Nephron progenitor cell (in vitro differentiated cells): ENCODE measurements around the gene NEUROD6.

Source experiments
- DNase-seq: peaks from one replicate; pipeline ENCODE4 v3.0.0; 2021
- H3K27ac Mint-ChIP-seq: 2 replicates; pipeline ENCODE4 v1.8.0; 2021; ENCODE audit warnings: mild to moderate bottlenecking, moderate library complexity, mixed read lengths
- H3K27me3 Mint-ChIP-seq: 2 replicates; pipeline ENCODE4 v1.8.0; 2021; ENCODE audit warnings: mild to moderate bottlenecking, low read depth, mixed read lengths; ENCODE audit not compliant: poor library complexity
- H3K36me3 Mint-ChIP-seq: 2 replicates; pipeline ENCODE4 v1.8.0; 2021; ENCODE audit warnings: low read depth, mixed read lengths
- H3K4me1 Mint-ChIP-seq: 2 replicates; pipeline ENCODE4 v1.8.0; 2021; ENCODE audit warnings: mixed read lengths
- H3K4me3 Mint-ChIP-seq: 2 replicates; pipeline ENCODE4 v1.8.0; 2021; ENCODE audit warnings: mild to moderate bottlenecking, moderate library complexity, mixed read lengths
- H3K9me3 Mint-ChIP-seq: 2 replicates; pipeline ENCODE4 v1.8.0; 2021; ENCODE audit warnings: mild to moderate bottlenecking, moderate library complexity, mixed read lengths
- TF ChIP-seq, protein P1 (sequence below): fragments of 200-600 bp; sonication (generic); IDR thresholded peaks from 2 replicates; pipeline ENCODE4 v1.5.0; 2021; ENCODE audit warnings: antibody characterized with exemption

NEUROD6 gene

DNA sequence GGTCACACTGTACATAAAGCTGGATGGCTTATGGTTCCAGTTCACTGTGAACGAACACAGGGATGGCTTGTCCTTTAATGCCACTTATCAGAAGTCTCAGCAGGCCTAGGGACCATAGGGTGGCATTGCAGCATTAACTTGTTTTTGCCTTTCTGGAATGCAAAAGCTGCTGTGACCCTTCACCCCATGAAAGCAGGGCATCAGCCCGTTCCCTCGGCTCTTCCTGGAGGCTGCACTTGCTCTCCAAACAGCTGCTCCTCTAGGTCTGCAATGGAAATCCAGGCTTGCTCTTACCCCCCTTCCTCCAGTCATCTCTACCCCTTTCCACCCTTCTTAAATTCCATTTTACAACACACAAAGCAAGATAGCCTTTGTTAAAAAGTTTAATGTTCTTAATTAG lies 17.9 kb upstream of the NEUROD6 start:
- peaks cover 4% of the 10 kb centered on the region for H3K9me3 Mint-ChIP-seq
- no peak overlapping the region for H3K27ac Mint-ChIP-seq
- no peak overlapping the region for H3K4me3 Mint-ChIP-seq
- DNase-seq: no peak
- TF ChIP-seq, protein P1, sequence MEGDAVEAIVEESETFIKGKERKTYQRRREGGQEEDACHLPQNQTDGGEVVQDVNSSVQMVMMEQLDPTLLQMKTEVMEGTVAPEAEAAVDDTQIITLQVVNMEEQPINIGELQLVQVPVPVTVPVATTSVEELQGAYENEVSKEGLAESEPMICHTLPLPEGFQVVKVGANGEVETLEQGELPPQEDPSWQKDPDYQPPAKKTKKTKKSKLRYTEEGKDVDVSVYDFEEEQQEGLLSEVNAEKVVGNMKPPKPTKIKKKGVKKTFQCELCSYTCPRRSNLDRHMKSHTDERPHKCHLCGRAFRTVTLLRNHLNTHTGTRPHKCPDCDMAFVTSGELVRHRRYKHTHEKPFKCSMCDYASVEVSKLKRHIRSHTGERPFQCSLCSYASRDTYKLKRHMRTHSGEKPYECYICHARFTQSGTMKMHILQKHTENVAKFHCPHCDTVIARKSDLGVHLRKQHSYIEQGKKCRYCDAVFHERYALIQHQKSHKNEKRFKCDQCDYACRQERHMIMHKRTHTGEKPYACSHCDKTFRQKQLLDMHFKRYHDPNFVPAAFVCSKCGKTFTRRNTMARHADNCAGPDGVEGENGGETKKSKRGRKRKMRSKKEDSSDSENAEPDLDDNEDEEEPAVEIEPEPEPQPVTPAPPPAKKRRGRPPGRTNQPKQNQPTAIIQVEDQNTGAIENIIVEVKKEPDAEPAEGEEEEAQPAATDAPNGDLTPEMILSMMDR: no peak
- H3K4me1 Mint-ChIP-seq: peaks cover 15% of the 10 kb centered on the region
- H3K27me3 Mint-ChIP-seq: peaks cover 2% of the 10 kb centered on the region
- no peaks in the 10 kb centered on the region for H3K36me3 Mint-ChIP-seq

DNA sequence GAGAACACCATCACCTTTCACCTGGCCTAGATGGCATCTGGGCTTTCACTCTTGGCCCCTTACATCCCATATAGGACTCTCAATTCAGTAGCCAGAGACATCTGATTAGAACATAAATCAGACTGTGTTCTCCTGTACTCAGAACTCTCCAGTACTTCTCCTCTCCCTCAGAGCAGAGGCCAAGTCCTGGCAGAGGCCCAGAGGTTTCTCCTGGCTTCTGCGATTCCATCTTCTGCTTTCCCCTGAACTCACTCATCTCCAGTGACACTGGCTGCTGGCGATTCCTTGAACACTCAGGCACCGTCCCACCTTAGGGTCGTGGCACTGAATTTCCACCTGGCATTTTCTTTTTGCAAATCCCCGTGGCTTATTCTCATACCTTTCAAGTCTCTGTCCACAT lies 4.9 kb upstream of the NEUROD6 start:
- Mint-ChIP-seq H3K4me1 (peaks cover 10% of the 10 kb centered on the region), H3K27ac (no peak overlapping the region)

DNA sequence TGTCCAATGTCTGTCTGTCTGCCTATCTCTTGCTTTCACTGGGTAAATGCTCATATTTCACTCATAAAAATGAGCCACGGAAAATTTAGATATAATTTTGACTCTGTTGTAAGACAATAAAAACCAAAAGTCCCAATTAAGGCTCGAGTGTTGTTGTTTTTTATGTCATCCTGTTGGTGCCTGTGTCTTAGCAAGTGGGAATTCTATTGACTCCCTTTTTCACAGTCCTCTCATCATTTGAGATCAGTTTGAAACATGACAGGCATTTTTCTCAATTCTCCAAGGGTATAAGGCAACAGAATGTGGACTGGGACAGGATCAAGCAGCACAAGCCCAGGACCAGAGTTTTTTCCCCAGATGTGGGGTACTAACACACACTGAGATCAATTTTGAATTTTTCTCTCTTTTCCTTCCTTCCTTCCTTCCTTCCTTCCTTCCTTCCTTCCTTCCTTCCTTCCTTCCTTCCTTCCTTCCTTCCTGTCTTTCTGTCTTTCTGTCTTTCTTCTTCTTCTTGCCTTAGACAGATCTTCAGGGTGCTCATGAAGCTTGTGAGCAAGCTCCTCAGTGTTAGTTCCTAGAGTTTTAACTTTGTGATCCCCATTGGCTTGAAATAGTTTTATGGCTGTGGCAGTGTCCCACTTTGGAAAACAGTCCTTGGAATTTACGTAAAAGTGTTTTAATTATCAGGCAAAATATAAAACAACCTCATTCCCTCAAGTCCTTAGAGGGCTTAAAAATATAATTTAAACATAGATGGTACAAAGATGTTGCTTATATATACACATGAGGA lies 3.2 kb upstream of the NEUROD6 start:
- H3K9me3 Mint-ChIP-seq: no peaks in the 10 kb centered on the region
- H3K27me3 Mint-ChIP-seq: peaks cover 44% of the 10 kb centered on the region
- H3K36me3 Mint-ChIP-seq: no peaks in the 10 kb centered on the region
- H3K4me3 Mint-ChIP-seq: no peak overlapping the region
- peaks cover 10% of the 10 kb centered on the region for H3K4me1 Mint-ChIP-seq
- no peak overlapping the region for H3K27ac Mint-ChIP-seq
- TF ChIP-seq, protein P1: no peak
- no peak for DNase-seq

More for the DNA sequence above, 4.9 kb upstream of the NEUROD6 start:
- H3K36me3 Mint-ChIP-seq: no peaks in the 10 kb centered on the region
- no peaks in the 10 kb centered on the region for H3K9me3 Mint-ChIP-seq
- H3K4me3 Mint-ChIP-seq: no peak overlapping the region
- no peak for DNase-seq
- H3K27me3 Mint-ChIP-seq: peaks cover 30% of the 10 kb centered on the region
- TF ChIP-seq, protein P1: no peak

DNA sequence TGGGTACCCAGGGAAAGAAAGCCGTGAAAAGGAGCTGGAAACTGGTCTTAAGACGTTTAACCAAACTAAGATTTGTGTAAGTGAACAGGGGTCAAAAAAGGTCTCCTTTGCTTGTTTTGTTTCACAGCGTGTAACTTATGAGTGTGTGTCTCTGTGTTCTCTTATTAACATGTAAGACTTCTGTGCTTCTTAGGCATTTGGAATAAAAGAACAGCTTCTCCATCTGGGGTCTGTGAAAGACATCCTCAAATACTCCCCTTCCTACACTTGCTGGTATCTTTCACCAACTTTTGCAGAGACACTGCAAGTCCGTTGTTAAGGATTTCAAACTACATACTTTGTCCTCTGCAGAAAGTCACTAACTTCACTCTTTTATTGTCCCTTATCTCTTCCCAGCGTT lies 615 bp upstream of the NEUROD6 start:
- H3K4me3 Mint-ChIP-seq: no peak overlapping the region
- TF ChIP-seq, protein P1: no peak
- H3K27me3 Mint-ChIP-seq: peaks cover 58% of the 10 kb centered on the region
- H3K9me3 Mint-ChIP-seq: no peaks in the 10 kb centered on the region
- no peak for DNase-seq
- no peak overlapping the region for H3K27ac Mint-ChIP-seq
- H3K36me3 Mint-ChIP-seq: no peaks in the 10 kb centered on the region
- peaks cover 10% of the 10 kb centered on the region for H3K4me1 Mint-ChIP-seq

DNA sequence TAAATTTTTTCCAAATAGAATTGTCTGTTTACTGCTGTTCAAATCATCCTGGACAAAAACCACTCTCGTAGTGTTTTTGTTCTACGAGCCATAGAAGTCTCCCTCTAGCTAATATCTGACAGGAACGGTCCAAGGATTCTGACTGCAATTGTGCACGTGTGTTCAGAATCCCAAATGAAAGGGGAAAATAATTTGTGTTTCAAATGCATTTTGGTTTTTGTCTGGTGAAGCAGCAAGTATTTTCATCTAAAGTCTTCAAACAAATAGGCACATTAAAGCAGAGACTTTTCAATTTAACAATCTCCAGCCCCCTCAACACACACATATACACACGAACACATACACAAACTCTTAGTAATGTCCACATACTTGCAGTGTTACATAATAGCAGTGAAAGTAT lies 475 bp downstream of the NEUROD6 start:
- Mint-ChIP-seq H3K4me1 (peaks cover 10% of the 10 kb centered on the region), H3K4me3 (no peak overlapping the region), H3K27me3 (peaks cover 62% of the 10 kb centered on the region), H3K9me3 (no peaks in the 10 kb centered on the region), H3K27ac (no peak overlapping the region), H3K36me3 (no peaks in the 10 kb centered on the region)
- TF ChIP-seq, protein P1: no peak
- no peak for DNase-seq

DNA sequence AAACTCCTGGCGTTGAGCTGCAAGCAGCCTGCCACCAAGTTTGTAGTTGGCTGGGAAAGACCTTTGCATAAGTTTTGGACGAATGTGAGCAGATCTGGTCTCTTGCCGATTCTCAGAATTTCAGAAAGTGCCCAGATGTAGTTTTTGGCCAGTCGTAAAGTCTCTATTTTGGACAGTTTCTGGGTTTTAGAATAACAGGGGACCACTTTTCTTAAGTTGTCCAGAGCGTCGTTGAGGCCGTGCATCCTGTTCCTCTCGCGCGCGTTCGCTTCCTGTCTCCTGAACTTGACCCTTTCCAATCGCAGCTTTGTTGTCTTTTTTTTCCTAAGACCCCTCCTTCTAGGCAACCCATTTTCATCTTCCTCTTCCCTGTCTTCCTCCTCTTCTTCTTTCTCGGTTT lies 1.8 kb downstream of the NEUROD6 start:
- Mint-ChIP-seq H3K4me1 (peaks cover 10% of the 10 kb centered on the region), H3K4me3 (no peak overlapping the region), H3K9me3 (no peaks in the 10 kb centered on the region), H3K27ac (no peak overlapping the region), H3K27me3 (peaks cover 71% of the 10 kb centered on the region), H3K36me3 (no peaks in the 10 kb centered on the region)
- TF ChIP-seq, protein P1: no peak
- no peak for DNase-seq
